HL-60/S4 (cell line): ENCODE measurements around the gene ATP11A.

Source experiments
- in situ Hi-C: fragments of 300-500 bp; cut with MboI; formaldehyde crosslinking; loops from 2 replicates; pipeline ENCODE4 v1.14.3; 2022; ENCODE audit warnings: low sequenced_read_pairs

ATP11A gene

GRCh38 chr13:112690283-112690929 is 568 bp downstream of the ATP11A start:
- in situ Hi-C loops = no loop called here

DNA sequence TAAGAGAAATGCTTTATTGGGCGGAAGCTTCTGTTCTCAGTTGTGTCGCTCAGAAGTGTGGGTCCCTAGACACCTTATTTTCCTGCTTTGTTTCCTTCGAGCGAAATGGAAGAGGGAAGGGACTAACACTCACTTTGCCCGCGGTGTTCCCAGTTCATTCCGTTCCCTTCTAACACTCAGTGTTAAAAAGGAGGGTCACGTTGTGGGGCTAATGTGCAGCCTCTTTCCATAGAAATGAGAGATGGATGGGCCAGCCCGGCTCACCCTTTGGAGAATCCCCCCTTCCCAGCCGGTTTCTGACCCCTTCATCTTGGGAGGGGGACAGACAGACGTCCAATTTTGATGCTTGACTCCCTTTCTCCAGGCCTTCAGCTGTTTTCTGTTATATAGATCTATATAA is 2.3 kb downstream of the ATP11A start:
- in situ Hi-C loops = no loop called here

DNA sequence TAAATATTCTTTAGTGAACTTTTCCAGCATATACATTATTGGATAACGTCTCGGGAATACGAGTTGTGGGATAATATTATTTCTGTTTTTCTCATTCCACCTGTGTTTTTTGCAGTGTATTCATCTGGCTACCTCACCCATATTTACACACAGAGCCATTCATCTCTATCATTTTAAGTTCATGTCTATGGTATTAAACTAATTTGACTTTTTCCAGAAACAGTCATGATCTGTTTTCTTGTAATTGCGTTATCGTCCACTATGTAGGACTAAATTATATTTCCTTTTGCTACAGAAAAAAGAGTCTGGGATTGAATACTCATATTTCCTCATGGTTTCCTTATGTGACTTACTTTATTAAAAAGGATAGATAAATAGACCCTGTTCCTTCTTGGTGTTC is 2.7 kb downstream of the ATP11A start:
- in situ Hi-C loops = no loop called here

GRCh38 chr13:112693831-112694497 is 4.1 kb downstream of the ATP11A start:
- in situ Hi-C loops = no loop called here

GRCh38 chr13:112695121-112695520 is 5.3 kb downstream of the ATP11A start:
- in situ Hi-C loops = no loop called here

GRCh38 chr13:112696001-112696868 is 6.4 kb downstream of the ATP11A start:
- in situ Hi-C loops = no loop called here

GRCh38 chr13:112696869-112697465 is 7.1 kb downstream of the ATP11A start:
- in situ Hi-C loops = no loop called here

DNA sequence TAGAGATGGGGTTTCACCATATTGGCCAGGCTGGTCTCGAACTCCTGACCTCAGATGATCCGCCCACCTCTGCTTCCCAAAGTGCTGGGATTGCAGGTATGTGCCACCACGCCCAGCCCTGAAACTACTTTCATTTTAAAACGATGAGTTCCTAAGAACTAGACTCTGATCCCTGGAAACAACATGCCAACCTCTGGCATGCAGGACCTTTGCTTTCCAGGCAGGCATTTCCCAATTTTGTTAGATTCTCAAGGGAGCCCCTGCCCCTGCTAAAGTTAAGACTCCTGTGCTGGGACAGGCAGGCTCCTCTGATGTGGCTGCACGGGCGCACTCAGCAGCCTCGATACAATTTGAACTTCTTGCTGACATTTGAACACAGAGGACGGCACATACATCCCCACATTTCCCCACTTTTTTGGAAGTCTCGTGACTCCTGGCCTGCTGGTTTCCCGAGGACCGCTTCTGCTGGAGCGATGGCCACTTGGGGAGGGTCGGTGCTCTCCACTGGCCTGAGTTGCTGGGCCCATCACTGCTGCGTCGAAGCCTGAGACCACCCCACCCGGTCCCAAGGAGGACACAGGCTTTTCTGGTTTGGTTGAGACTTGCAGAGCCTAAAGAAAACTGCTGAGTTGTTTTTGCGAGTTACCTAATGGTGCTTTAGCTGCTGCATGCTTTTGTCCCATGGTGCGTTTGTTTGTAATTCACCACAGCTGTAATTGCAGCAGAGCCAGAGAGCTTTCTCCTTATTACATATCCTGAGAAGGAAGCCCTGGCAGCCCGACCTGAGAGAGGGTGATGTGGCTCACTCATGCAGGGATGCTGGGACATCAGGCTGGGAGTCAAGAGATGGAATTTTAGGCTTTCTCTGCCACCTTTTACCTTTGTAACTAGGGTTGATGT is 8.2 kb downstream of the ATP11A start:
- in situ Hi-C loops = no loop called here

GRCh38 chr13:112699322-112699918 is 9.6 kb downstream of the ATP11A start:
- in situ Hi-C loops = no loop called here

DNA sequence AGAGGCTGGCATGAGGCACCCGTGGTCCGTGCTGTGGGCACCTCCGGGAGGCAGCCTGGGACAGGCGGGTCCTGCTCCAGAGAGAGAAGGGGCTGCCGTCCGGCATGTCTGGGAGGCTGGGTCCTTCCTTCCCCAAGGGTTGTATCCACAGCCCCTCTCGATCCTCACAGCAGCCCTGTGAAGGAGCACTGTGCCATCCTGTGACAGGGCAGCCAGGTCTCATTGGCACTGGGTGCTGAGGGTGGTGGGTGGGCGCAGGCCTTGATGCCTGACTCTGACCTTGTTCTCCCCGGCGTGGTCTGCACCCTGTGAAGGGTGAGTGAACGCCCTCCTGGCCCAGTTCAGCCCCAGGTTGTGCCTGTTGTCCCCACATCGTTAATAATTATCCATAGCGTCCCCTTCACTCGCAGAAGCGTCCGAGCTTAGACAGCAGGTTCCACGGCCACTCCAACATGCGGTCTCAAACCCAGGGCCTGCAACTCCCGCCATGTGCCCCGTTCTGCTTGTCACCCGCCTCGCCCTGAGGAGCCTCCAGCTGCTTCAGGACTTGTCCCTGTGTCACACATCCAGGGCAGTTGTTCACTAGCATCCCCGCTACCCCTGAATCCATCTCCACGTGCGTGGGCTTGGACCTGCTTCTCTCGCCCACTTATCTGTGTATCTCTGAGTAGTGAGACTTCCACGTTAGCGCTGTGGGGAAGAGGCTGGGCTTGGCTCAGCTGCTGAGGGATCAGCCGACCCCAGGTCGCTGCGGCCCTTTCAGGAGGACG is 10.6 kb downstream of the ATP11A start:
- in situ Hi-C loops = no loop called here

DNA sequence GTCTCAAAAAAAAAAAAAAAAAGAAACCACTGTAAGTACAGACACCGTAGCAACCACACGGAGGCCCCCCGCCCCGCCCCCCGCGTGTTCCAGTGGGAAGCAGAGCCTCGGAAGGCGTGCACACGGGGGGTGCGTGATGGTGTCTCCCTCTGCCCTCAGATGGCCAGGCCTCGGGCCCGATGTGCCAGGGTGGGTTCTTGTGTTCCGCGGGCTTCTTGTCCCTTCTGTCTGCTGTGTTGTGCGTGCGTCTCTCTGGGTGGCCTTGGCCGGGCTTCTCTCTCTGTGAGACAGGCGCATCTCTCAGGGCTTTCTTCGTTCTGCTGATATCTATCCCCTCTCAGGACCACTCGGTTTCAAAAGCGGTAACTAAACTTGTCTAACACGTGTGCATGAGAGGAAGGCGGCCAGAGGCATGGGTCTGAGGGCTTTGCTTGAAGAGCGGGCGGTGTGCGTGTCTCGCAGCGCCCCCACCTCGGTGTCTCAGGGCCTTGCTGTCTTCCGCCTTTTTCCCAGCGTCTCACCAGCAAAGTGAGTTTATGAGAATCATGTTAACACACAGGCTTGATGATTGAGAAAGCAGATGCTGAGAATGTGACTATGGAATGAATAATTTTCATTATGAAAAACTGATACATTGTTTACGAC is 12.6 kb downstream of the ATP11A start:
- in situ Hi-C loops = no loop called here

GRCh38 chr13:112702986-112703379 is 13.1 kb downstream of the ATP11A start:
- in situ Hi-C loops = no loop called here

- in situ Hi-C loops = no loop called here
Measured at GRCh38 chr13:112703449-112704284, 13.8 kb downstream of the ATP11A start.

DNA sequence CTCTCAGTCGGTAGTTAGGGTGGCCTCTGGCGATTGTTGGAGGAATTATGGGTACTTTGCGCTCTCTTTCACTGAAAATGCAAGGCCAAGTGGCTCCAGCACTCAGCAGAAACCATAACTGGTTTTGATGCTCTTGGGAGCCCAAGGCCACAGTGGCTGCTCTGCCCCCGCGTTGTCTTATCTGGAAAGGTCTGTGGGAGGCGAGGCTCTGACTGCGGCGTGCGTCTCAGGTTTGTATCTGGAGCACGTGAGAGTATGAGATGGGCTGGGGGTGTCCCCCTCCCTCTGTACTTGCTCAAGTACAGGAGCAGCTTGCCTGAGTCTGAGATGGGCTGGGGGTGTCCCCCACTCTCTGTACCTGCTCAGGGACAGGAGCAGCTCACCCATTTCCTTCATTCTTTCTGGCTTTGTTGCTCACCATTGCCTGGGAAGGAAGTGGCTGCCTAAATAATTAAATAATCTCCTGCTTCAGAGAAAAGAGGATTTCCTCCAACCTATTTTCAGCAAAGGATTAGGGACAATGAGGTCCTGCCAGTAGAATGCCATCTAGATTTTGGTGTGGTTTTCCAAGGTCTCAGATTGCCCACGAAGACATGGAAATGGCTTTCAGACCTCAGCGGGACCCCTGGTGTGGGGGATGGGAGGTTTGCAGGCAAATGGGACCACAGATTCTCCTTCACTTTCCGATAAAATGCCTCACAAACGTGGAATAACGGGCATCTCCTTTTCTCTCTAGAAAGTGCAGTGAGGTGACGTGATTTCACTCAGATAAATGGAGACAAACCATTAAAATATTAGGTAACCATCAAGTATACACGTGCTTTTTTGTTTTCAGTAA is 14.7 kb downstream of the ATP11A start:
- in situ Hi-C loops = no loop called here

DNA sequence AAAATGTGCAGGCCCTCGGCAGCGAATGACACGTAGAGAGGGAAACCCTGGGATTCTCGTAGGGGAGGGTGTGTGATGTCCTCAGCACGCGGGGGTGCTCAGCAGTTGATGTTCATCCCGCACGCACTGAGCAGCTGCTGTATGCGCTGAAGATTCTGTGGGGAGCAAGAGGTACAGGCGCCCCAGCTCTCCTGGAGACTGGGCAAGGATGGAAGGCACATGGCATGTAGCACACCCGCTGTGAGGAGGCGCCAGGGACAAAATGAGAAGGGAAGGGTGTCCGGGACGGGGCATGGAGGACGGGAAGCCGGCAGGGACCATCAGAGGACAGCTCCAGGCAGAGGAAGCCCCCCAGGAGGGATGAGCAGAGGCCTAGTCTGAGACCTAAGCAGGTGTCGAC is 15.4 kb downstream of the ATP11A start:
- in situ Hi-C loops = no loop called here

DNA sequence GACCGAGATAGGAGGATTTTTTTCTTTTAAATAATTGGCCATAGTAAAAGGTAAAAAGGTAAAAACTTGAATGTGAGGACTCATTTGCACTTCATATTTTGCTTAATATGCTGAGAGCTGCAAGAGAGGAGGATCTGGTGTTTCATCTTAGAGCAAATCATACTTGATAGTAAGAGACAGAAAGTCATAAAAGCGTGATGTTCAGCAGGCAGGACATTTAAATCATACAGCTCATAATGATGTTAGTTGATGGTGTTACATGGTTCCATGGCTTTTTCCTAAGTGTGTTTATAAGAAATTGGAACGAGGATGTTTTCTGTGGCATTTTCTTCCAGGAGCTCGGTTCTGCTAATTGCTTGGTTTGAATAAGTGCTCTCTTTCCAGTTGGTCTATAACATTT is 16.3 kb downstream of the ATP11A start:
- in situ Hi-C loops = no loop called here
